Kidney epithelial cell (primary cell): Measurements from ENCODE around the gene NTN1. TPM values are rescaled to one million over a fixed set of nuclear protein-coding genes. Genes with fewer than 3 reads are reported as not detected.
A peak's percentile ranks its signal among the peaks of the same experiment; 100 is the strongest.

Experiments
- DNase-seq: peaks from one replicate; pipeline ENCODE4 v3.0.0-alpha.2; 2010; ENCODE audit warnings: low read depth
- H3K27me3 ChIP-seq: 2 replicates; pipeline ENCODE4 v1.6.0; 2011; ENCODE audit warnings: low read length; ENCODE audit not compliant: control insufficient read depth, insufficient read depth
- H3K36me3 ChIP-seq: 2 replicates; pipeline ENCODE4 v1.5.1; 2011; ENCODE audit warnings: low read length; ENCODE audit not compliant: control insufficient read depth, insufficient read depth
- H3K4me3 ChIP-seq: 2 replicates; pipeline ENCODE4 v1.5.1; 2011; ENCODE audit warnings: low read depth, mild to moderate bottlenecking, control low read depth, low read length
- total RNA-seq: library from RNA; depleted of rRNA; stranded (reverse); fragments of >200 nt; gene quantifications from 2 replicates; pipeline ENCODE4 v1.2.3, GENCODE V29; 2015
- TF ChIP-seq, protein P1 (sequence below): IDR thresholded peaks from 2 replicates; pipeline ENCODE4 v1.5.1; 2011; ENCODE audit warnings: mild to moderate bottlenecking, moderate library complexity, low read length, control low read depth, inconsistent platforms; ENCODE audit not compliant: insufficient read depth, poor library complexity, severe bottlenecking

Gene NTN1
- total RNA-seq, 1 donor from 2014 or later, result 15.2 TPM

DNA sequence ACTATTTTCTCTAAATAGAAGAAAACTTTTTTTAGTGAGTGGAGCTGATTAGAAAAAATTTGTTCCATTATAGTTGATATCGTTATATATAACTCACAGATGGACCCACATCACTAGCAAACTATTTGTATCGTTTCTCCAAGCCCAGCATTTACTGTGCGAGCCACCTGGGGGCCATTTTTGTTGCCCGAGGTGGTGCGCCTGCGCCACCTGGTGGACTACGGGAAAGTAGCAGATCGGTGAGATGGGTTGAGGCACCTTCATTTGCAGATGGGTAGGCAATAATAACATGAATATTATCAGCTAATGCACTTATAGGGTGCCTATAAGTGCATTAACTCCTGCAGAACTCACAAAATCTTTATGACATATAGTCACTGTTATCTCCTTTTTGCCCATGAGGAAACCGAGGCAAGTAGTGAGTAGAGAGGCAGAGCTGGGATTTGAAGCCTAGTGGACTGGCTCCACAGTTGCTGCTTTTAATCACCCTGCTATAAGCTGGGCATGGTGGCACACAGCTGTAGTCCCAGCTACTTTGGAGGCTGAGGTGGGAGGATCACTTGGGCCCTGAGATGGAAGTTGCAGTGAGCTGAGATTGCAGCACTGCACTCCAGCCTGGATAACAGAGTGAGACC lies 23.2 kb upstream of the NTN1 start:
- Histone ChIP-seq H3K36me3 (no peaks in the 10 kb centered on the region), H3K27me3 (peaks cover 10% of the 10 kb centered on the region), H3K4me3 (no peak overlapping the region)
- TF ChIP-seq, protein P1, sequence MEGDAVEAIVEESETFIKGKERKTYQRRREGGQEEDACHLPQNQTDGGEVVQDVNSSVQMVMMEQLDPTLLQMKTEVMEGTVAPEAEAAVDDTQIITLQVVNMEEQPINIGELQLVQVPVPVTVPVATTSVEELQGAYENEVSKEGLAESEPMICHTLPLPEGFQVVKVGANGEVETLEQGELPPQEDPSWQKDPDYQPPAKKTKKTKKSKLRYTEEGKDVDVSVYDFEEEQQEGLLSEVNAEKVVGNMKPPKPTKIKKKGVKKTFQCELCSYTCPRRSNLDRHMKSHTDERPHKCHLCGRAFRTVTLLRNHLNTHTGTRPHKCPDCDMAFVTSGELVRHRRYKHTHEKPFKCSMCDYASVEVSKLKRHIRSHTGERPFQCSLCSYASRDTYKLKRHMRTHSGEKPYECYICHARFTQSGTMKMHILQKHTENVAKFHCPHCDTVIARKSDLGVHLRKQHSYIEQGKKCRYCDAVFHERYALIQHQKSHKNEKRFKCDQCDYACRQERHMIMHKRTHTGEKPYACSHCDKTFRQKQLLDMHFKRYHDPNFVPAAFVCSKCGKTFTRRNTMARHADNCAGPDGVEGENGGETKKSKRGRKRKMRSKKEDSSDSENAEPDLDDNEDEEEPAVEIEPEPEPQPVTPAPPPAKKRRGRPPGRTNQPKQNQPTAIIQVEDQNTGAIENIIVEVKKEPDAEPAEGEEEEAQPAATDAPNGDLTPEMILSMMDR, result peak; percentile 92
- DNase-seq, result no peak

DNA sequence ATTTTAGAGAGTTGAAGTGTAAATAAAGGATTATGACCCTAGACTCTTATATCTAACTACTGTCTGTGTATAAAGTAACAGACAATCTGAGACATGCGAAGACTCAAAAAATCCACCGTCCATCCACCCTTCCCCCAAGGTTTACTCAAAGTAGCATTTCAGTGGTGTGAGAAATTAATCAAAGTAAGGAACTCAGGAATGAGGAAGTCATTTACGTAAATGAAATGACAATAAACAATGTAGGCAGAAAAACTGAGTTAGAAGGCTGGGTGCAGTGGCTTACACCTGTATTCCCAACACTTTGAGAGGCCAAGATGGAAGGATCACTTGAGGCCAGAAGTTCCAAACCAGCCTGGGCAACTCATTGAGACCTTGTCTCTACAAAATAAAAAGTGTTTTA lies 19.8 kb upstream of the NTN1 start:
- H3K4me3 ChIP-seq, result no peak overlapping the region
- TF ChIP-seq, protein P1, result no peak
- no peaks in the 10 kb centered on the region for H3K36me3 ChIP-seq
- no peak for DNase-seq
- peaks cover 34% of the 10 kb centered on the region for H3K27me3 ChIP-seq

DNA sequence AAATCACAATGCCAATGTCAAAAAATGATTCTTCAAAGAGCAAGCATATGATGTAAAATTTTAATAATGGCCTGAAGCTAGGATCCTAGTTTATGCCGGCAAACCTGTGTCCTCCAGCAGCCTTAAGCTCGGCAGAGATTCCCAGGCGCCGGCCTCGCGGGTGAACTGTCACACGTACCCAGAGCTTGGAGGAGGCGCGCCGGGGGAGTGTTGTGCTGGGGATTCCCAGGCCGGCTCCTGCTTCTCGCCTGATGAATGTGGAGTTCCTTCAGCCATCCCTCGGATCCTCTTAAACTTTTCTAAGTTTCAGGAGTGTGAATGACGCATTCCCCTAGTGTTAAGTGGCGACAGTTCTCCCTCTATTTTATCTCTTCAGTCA lies 19.1 kb upstream of the NTN1 start:
- Histone ChIP-seq H3K36me3 (no peaks in the 10 kb centered on the region), H3K27me3 (peaks cover 34% of the 10 kb centered on the region), H3K4me3 (no peak overlapping the region)
- TF ChIP-seq, protein P1, result no peak
- no peak for DNase-seq

DNA sequence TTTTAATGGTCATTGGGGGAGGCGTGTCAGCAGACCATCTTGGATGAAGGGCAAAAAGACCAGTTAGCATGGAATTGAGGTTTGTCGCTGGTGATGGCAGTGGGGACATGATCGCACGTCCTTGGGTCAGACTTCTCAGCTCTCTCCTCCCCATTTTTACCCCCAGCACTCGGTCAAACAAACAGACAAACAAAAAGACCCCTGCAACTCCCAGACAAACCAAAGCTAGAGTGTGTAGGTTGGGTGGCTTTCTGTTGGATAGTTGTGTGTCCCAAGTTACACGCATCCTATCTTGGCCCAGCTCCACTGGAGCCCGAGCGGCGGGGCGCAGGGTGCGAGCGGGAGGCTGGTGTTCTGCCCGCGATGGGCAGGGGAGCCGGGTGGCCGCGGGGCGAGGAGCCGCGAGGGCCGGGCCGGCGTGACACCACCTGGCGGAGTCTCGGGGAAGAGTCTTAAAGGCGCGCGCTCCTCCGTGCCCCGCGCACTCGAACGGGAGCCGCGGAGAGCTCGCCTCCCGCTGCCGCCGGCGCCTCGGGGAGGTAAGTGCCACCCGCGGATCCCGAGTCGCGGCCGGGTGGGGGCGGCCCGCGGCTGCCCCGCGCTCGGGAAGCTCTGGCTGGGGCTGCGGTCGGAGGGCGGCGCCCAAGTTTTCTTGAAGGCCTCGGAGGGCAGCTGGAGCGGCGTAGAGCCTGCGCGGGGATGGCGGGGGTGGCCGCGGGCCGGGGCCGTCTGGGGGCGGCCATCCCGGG lies 18.5 kb upstream of the NTN1 start:
- TF ChIP-seq, protein P1, result peak; percentile 8
- no peak overlapping the region for H3K4me3 ChIP-seq
- no peak for DNase-seq
- peaks cover 34% of the 10 kb centered on the region for H3K27me3 ChIP-seq
- no peaks in the 10 kb centered on the region for H3K36me3 ChIP-seq

DNA sequence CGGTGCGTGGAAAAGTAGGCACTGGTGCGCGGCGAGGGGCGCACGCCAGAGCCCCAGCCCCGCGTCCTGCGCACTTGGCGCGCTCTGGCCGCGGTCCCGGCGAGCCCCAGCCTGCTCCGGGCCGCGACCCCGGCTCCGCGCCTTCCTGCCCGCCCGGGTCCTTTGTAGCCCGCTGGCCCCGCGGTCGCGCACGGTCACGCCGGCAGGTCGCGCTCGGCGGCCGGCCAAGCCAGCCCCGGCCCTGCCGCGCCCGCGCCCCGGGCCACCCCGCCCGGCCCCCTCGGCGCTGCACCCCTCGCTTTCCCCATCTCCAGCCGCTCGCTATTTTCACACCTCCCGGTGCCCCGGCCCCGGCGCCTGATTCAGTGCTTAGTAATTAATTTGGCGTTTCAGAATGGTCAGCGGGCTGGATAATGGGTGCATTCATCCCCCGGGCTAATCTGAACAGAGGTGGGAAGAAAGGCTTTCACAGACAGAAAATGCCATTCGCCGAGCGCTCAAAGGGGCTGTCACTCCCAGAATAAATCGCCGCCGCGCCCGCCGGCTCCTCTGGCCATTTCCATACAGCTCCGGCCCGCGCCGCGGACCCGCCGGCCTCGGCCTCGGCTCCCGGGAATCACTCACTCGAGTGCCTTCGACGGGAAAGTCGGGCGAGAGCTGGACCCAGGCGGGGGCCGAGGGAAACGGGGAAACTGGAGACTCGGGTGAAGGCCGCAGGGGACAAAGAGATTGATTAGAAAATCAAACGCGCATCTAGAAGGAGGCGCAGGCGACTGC lies 17.8 kb upstream of the NTN1 start:
- no peak for DNase-seq
- H3K4me3 ChIP-seq, result no peak overlapping the region
- TF ChIP-seq, protein P1, result no peak
- H3K27me3 ChIP-seq, result peaks cover 34% of the 10 kb centered on the region
- H3K36me3 ChIP-seq, result no peaks in the 10 kb centered on the region
